Activated T-cell treated with anti-CD3 and anti-CD28 coated beads for 1 hour (primary cell): ENCODE measurements around the gene SLC22A17.
A peak's percentile ranks its signal among the peaks of the same experiment; 100 is the strongest.

Source experiments
- DNase-seq: peaks from one replicate; pipeline ENCODE4 v3.0.0-alpha.2; 2020; ENCODE audit warnings: low read depth

SLC22A17 gene

GRCh38 chr14:23307687-23308644 is 44.7 kb downstream of the SLC22A17 start:
- no peak for DNase-seq

GRCh38 chr14:23307146-23307530 is 45.5 kb downstream of the SLC22A17 start:
- DNase-seq = no peak

- DNase-seq = no peak
Measured at GRCh38 chr14:23306412-23307145, 46.1 kb downstream of the SLC22A17 start, which contains the start of gene BCL2L2. TSS of gene BCL2L2 (plus strand) at chr14:23306833. CDS start at chr14:23307768, 935 bp downstream.

- peak; percentile 81 for DNase-seq
Measured at GRCh38 chr14:23302290-23303225, 50.1 kb downstream of the SLC22A17 start, which contains the start of gene PPP1R3E. TSS of gene PPP1R3E (minus strand) at chr14:23302859. CDS start at chr14:23302576, 283 bp downstream.

GRCh38 chr14:23301969-23302289 is 50.8 kb downstream of the SLC22A17 start:
- no peak for DNase-seq

- DNase-seq = peak; percentile 93
Measured at GRCh38 chr14:23301288-23301968, 51.3 kb downstream of the SLC22A17 start.

- DNase-seq = no peak
Measured at GRCh38 chr14:23300687-23301223, 51.9 kb downstream of the SLC22A17 start.

GRCh38 chr14:23299986-23300686 is 52.6 kb downstream of the SLC22A17 start:
- no peak for DNase-seq

- DNase-seq = no peak
Measured at GRCh38 chr14:23299211-23299957, 53.3 kb downstream of the SLC22A17 start.

GRCh38 chr14:23297611-23298277 is 54.9 kb downstream of the SLC22A17 start:
- DNase-seq = no peak

- DNase-seq = no peak
Measured at GRCh38 chr14:23297096-23297495, 55.6 kb downstream of the SLC22A17 start.
